GM18505 (cell line): ENCODE results near the gene ARAP1.

Experiments
- ATAC-seq: cut with Tn5 transposase; IDR thresholded peaks from one replicate; pipeline ENCODE4 v1.9.1; 2021; ENCODE audit not compliant: unreplicated experiment
- POLR2A ChIP-seq: IDR thresholded peaks from 4 replicates; pipeline ENCODE4 v1.6.1; 2011; ENCODE audit warnings: borderline replicate concordance; ENCODE audit not compliant: insufficient read depth, insufficient read length; ENCODE audit errors: extremely low read depth

ARAP1 gene

DNA sequence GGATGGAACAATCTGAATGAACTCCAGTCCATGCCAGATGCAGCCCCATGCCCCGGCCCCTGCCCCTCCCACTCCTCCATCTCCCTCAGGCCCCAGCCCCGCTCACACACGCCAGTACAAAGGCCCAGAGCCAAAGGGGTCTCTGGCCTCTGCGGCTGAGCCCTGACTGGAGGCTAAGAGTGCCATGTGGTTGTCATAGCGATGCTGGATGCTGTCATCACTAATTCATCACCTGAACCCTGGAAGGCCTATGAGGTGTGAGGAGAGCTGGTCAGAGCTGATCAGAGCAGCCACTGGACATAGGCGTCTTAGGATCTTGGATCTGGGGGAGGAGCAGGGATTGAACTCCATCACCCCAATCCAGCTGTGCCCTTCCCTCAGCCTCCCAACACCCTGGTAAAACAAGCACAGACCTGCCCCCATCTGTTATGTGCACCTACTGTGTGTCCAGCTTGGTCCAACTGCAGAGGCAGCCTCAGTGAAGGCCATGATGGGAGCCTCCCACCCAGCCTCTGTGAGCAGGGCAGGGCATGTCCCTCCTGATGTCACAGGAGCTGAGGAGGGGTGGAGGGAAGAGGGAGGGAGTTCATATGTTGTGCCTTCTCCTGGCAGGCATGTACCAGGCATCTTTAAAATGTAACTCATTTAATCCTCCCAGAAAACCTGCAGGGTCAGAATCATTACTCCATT, 94.7 kb downstream of the ARAP1 start:
- no peak for ATAC-seq
- no peak for TF ChIP-seq POLR2A

DNA sequence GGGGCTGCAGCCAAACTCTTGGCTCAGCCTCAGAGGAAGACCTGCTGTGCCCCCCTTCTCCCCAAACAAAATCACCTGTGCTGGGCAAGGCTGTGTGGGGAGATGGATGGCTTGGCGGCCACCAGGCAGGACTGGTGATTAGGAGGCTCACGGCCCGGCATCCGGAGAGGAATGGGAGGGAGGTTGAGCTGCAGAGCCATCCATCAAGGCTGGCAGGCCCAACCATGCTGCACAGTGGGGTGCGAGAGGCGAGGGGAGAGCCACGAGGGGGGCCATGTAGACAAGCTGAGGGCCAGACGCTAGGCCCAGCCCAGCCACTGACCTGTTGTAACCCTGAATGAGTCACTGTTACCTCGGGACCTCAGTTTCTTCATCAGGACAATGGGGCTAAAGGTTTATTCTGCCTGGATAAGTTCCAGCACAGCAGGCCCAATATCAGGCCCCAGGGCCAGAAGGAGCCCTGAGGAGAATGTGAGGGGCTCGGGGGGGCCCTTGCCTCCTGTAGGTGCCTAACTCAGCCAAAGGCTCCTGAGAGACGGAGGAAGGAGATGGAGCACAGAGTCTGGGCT, 96.2 kb downstream of the ARAP1 start:
- TF ChIP-seq POLR2A: no peak
- ATAC-seq: no peak

DNA sequence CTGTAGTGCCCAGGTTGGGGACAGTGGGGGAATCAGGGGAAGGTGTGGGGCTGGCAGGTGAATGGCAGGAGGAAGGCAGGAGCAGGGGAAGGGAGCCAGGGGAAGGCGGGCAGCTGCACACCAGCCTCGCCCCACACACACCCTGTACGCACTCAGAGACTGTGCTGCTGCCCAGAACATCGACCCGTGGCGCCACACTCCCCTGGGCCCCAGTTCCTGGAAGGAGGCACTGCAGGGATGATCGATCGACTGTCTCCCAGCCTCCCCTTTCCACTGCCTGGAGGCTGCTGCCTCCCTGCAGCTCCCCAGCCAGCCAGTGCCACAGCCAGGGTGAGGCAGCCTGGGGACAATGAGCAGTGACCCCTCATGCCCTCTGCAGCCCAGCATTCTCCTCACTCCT, 97.2 kb downstream of the ARAP1 start:
- TF ChIP-seq POLR2A: no peak
- no peak for ATAC-seq

DNA sequence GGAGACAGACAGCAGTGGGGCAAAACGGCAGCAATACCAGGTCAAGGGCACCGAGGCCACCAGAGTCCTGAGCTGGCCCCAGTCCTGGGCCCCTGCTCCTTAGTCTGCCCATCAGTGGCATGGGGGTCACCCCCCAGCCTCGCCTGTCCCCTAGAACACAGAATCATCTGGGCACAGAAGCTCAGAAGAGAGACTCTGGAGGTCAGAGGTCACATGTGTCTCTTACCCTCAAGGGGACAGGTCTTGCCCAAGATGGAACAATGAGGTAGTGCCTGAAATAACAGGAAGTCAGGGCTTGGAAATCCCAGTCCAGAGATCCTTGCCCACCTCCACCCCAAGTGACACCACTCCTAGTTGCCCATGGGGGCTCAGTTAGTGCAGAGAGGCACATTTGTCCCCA, 98.6 kb downstream of the ARAP1 start:
- no peak for TF ChIP-seq POLR2A
- ATAC-seq: no peak

DNA sequence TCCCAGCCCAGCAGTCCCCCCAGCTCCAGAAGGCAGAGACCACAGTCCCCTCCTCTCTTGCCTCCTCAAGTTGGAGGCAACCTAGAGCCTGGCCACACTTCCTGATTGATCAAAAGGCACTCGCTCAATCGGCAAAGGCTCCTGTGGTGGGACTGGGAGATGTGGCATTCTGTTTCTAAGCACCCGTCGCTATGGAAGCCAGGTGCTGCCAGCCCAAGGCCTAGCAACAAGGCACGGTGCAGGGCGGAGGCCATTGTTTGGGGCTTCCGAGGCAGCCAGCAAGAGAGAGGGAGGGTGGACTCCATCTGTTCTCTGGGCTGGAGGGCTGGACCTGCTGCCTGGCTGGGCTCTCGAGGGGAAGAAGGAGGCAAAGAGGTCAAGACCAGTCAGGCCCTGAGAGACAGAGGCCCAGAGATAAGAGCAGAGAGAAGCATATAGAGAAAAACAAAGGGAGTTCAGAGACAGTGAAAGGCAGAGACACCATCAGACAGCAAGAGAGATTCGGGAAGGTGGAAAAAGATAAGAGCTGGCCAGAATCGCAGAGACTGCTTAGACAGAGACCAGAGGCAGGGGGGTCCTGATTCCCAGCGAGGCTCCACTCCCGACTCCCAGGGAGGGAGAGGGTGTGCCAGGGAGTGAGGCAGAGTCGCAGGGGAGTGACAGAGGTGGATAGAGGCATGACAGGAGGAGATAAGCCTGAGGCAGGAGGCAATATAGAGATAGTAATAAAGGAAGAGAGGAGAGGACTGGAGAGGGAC, 99.2 kb downstream of the ARAP1 start:
- no peak for ATAC-seq
- no peak for TF ChIP-seq POLR2A

DNA sequence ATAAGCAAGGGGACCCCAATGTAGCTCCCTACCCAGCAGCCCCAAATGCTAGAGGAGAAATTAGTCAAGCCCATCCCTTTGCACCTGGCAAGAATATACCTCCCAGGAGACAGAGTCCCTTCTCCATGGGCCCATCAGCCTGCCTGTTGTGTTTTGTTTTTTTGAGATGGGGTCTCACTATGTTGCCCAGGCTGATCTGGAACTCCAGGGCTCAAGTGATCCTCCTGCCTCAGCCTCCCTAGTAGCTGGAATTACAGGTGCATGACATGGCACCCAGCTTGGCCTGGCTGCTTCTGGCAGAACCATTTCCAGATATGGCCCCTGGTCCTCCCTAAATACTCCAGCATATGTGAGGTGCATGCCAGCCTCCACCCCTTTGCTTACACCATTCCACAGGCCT, 100.1 kb downstream of the ARAP1 start:
- ATAC-seq: no peak
- TF ChIP-seq POLR2A: no peak

DNA sequence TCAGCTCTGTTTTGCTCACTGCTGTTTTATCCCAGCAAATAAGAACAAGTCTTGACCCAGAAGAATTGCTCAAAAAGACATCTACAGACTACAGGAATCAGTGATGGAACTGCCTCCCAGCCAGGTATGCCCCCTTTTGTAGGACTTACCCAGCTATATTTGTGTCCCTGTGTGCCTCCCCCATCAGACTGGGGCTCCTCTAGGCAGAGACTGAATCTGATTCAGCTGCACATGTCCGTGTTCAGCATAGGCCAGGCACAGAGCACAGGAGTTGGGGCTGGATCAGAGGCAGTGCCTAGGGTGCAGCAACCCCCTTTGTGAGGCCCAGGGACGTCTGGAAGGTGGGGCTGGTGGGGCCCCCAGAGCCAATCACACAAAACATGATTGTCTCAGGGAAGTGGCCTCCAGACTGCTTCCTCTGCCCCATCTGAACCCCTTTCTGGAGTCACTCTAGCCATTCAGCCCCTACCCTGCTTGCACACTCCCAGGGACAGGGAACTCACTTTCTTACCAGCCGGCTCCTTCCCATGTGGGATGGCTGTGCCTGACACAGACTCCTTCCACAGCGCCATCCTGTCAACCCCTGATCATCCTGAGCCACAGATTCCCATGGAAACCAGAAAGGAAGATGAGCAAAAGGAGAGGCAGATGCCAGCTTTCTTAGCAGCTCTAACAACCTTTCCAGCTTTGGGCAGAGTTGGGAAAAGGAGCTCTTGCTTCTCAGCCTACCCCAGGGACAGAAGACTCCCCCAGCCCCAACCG, 102.8 kb downstream of the ARAP1 start:
- no peak for ATAC-seq
- no peak for TF ChIP-seq POLR2A

DNA sequence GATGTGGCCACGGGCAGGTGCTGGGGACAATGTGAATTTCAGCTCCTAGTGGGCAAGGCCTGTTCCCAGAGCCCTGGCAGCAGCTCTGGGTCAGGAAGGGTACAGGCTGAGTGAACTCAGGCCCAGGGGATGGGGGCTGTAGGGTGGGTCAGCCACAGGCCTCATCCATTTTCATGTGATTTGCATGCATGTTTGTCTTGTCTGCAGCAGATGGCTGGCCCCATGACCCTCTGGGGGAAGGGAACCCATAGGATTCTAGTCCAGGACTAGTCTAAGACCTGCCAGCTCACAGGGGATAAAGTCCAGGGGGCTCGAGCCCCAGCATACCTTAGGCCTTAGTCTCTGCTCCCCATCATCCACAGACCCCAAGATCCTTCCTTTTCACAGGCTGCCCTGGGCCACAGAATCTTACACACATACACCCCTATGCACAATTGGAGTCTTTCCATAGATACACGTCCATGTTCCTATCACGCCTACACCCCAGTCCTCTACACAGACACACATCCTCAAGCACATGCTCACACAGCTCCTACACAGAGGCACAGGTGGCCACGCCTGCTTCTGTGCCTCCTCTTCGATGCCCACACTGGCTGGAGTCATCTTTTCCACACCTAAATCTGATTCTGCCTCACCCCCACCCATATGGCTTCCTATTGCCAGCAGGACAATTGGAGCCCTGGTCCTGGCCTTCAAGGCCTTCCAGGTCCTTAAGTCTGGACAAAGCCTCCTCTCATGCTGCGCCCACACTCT, 103.6 kb downstream of the ARAP1 start:
- no peak for TF ChIP-seq POLR2A
- ATAC-seq: no peak

DNA sequence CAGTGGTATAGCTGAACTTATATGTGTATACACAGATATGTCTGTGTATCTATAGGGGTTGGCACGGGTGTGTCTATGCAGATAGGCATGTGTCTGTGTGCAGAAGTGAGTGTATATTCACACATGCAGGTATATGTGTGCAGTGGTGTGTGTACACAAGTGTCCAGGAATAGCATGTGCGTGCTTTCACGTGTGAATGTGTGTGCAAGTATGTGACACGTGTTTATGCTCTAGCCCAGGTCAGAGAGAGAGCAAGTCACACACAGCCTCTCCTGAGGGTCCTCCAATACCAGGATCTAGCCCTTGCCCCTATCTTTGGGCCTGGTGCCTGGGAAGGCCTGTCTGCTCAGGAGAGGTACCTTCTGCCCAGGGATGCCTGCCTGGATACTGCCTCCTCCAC, 104.3 kb downstream of the ARAP1 start:
- TF ChIP-seq POLR2A: no peak
- no peak for ATAC-seq

DNA sequence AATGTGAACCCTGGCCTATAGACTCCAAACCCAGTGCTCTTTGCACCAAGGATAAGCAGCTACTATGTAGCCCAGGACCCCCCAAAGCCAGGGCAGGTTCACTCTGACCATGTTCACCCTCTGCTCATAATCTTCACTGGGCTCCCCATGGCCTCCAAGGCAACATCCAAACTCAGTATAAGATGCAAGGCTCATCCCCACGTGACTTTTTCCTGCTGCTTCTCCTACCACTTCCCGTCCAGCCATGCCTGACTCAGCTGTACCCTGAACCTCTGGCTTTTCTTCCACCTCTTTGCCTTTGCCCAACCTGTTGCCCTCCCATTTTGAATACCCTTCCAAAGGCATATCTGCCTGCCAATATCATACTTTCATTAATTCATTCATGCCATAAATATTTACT, 105.7 kb downstream of the ARAP1 start:
- TF ChIP-seq POLR2A: no peak
- no peak for ATAC-seq

DNA sequence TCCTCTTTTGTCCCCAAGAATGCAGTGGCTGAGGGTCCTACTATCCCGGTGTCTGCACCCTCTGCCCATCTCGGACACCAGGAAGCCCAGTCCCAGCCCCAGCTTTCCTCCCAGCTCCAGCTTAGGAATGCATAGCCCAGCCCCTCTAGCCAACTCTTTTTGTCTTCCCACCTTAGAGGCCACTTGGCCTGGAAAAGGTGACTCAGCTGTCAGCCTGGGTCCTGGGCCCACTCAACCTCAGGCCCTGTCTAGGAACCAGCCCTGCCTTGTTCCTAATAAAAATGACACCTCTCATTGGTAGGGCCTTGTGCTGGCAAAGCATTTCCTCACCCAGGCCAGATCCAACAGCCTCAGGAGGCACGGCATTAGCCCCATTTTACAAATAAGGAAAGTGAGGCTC, 106.2 kb downstream of the ARAP1 start:
- no peak for TF ChIP-seq POLR2A
- no peak for ATAC-seq

DNA sequence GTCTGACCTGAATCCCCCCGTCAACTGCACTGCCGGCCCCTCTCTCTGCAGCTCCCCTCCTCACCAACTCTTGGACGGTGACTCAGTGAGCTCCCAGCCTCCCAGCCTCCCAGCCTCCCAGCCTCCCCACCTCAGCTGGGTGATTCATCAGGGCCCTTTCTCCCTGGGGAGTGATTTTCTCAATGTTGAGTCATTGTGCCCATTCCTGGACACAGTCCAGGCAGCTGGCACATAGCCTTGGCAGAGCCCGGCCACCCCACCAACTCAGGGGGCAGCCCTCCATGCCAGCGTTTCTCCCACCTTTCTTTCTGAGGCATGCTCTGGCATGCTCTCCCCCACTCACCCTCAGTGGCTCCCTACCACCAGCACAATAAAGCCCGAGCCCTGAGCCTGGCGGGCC, 108.7 kb downstream of the ARAP1 start:
- no peak for ATAC-seq

More for the DNA sequence above, 108.7 kb downstream of the ARAP1 start:
- no peak for TF ChIP-seq POLR2A
